GM06990 (cell line): Measurements from ENCODE around the gene ATP1A1.

ENCODE experiments used
- DNase-seq: peaks from one replicate; pipeline ENCODE4 v3.0.0-alpha.2; 2011; ENCODE audit not compliant: insufficient read length; ENCODE audit errors: extremely low read depth
- H3K27me3 ChIP-seq: replicated peaks from 2 replicates; pipeline ENCODE4 v1.6.0; 2011; ENCODE audit warnings: low read length; ENCODE audit not compliant: control insufficient read depth, insufficient read depth
- H3K36me3 ChIP-seq: 2 replicates; pipeline ENCODE4 v1.5.1; 2011; ENCODE audit warnings: low read length; ENCODE audit not compliant: control insufficient read depth, insufficient read depth
- H3K4me3 ChIP-seq: replicated peaks from 2 replicates; pipeline ENCODE4 v1.5.1; 2011; ENCODE audit warnings: low read depth, mild to moderate bottlenecking, control low read depth, low read length
- CTCF ChIP-seq: IDR thresholded peaks from 2 replicates; pipeline ENCODE4 v1.5.1; 2011; ENCODE audit warnings: low read length, control low read depth, mild to moderate bottlenecking, inconsistent platforms; ENCODE audit not compliant: insufficient read depth, poor library complexity, severe bottlenecking

Gene ATP1A1

GRCh38 chr1:116397728-116398127 is 24.7 kb downstream of the ATP1A1 start:
- H3K27me3 ChIP-seq, result no peaks in the 10 kb centered on the region
- DNase-seq, result no peak
- H3K36me3 ChIP-seq, result peaks cover 46% of the 10 kb centered on the region
- no peak for TF ChIP-seq CTCF
- no peak overlapping the region for H3K4me3 ChIP-seq

- H3K4me3 ChIP-seq, result no peak overlapping the region
- TF ChIP-seq CTCF, result no peak
- no peak for DNase-seq
- peaks cover 58% of the 10 kb centered on the region for H3K36me3 ChIP-seq
- no peaks in the 10 kb centered on the region for H3K27me3 ChIP-seq
These were observed 27.7 kb downstream of the ATP1A1 start for GRCh38 chr1:116400780-116401179.

GRCh38 chr1:116401646-116402176 is 28.7 kb downstream of the ATP1A1 start:
- no peak for TF ChIP-seq CTCF
- no peak for DNase-seq

GRCh38 chr1:116402333-116402732 is 29.3 kb downstream of the ATP1A1 start:
- no peak for DNase-seq
- no peaks in the 10 kb centered on the region for H3K27me3 ChIP-seq
- peaks cover 67% of the 10 kb centered on the region for H3K36me3 ChIP-seq
- TF ChIP-seq CTCF, result no peak
- H3K4me3 ChIP-seq, result no peak overlapping the region

More at GRCh38 chr1:116401646-116402176, 28.7 kb downstream of the ATP1A1 start:
- H3K4me3 ChIP-seq, result no peak overlapping the region
- H3K36me3 ChIP-seq, result peaks cover 65% of the 10 kb centered on the region
- no peaks in the 10 kb centered on the region for H3K27me3 ChIP-seq

GRCh38 chr1:116403496-116404136 is 30.6 kb downstream of the ATP1A1 start:
- no peak for TF ChIP-seq CTCF
- Histone ChIP-seq H3K4me3 (no peak overlapping the region), H3K27me3 (no peaks in the 10 kb centered on the region), H3K36me3 (peaks cover 58% of the 10 kb centered on the region)
- DNase-seq, result no peak
